H9 (cell line): ENCODE data around the gene SCGB3A2. TPM values are rescaled to one million over a fixed set of nuclear protein-coding genes. Genes with fewer than 3 reads are reported as not detected.

Experiments used
- DNase-seq: peaks from one replicate; pipeline ENCODE4 v3.0.0-alpha.2; 2017
- H2AFZ ChIP-seq: one replicate; pipeline ENCODE4 v1.6.1; 2013; ENCODE audit warnings: mild to moderate bottlenecking, low read length, control low read depth, moderate library complexity
- H2AK5ac ChIP-seq: 2 replicates; pipeline ENCODE4 v1.6.1; 2013; ENCODE audit warnings: low read length, control low read depth, mixed read lengths; ENCODE audit not compliant: insufficient read length
- H2BK120ac ChIP-seq: one replicate; pipeline ENCODE4 v1.6.1; 2013; ENCODE audit warnings: low read depth, mild to moderate bottlenecking, low read length, control low read depth, inconsistent platforms; ENCODE audit not compliant: poor library complexity, severe bottlenecking
- H2BK12ac ChIP-seq: 2 replicates; pipeline ENCODE4 v1.6.1; 2013; ENCODE audit warnings: low read length, control low read depth, mixed read lengths, low read depth; ENCODE audit not compliant: insufficient read length
- H2BK15ac ChIP-seq: 2 replicates; pipeline ENCODE4 v1.6.1; 2013; ENCODE audit warnings: low read depth, low read length, control low read depth
- H2BK20ac ChIP-seq: one replicate; pipeline ENCODE4 v1.6.1; 2013; ENCODE audit warnings: low read depth, mild to moderate bottlenecking, low read length, control low read depth, inconsistent platforms; ENCODE audit not compliant: poor library complexity, severe bottlenecking
- H2BK5ac ChIP-seq: 2 replicates; pipeline ENCODE4 v1.6.1; 2013; ENCODE audit warnings: low read length, control low read depth, mixed read lengths; ENCODE audit not compliant: insufficient read length
- H3K14ac ChIP-seq: 2 replicates; pipeline ENCODE4 v1.6.1; 2013; ENCODE audit warnings: low read length, control low read depth; ENCODE audit not compliant: insufficient read depth
- H3K18ac ChIP-seq: 2 replicates; pipeline ENCODE4 v1.6.1; 2013; ENCODE audit warnings: low read depth, mild to moderate bottlenecking, mixed read lengths, low read length, control low read depth; ENCODE audit not compliant: insufficient read length
- H3K23ac ChIP-seq: 2 replicates; pipeline ENCODE4 v1.6.1; 2013; ENCODE audit warnings: low read length, control low read depth, mixed read lengths, low read depth; ENCODE audit not compliant: insufficient read length
- H3K23me2 ChIP-seq: 2 replicates; pipeline ENCODE4 v1.6.1; 2013; ENCODE audit warnings: low read depth, mild to moderate bottlenecking, mixed read lengths, low read length, control low read depth; ENCODE audit not compliant: insufficient read length, poor library complexity, severe bottlenecking
- H3K27ac ChIP-seq: 2 replicates; pipeline ENCODE4 v1.5.1; 2013; ENCODE audit warnings: low read length, control low read depth, mixed read lengths, low read depth; ENCODE audit not compliant: insufficient read length
- H3K27me3 ChIP-seq: 2 replicates; pipeline ENCODE4 v1.6.1; 2013; ENCODE audit warnings: low read length, control low read depth, inconsistent platforms; ENCODE audit not compliant: insufficient read depth
- H3K4ac ChIP-seq: 2 replicates; pipeline ENCODE4 v1.6.1; 2013; ENCODE audit warnings: low read depth, mild to moderate bottlenecking, control low read depth, inconsistent platforms, low read length, moderate library complexity
- H3K4me1 ChIP-seq: 2 replicates; pipeline ENCODE4 v1.6.1; 2013; ENCODE audit warnings: low read length, control low read depth, inconsistent platforms; ENCODE audit not compliant: insufficient read depth
- H3K4me2 ChIP-seq: 2 replicates; pipeline ENCODE4 v1.6.1; 2013; ENCODE audit warnings: low read length, control low read depth, mixed read lengths; ENCODE audit not compliant: insufficient read length, insufficient read depth
- H3K56ac ChIP-seq: 2 replicates; pipeline ENCODE4 v1.6.1; 2013; ENCODE audit warnings: low read depth, mild to moderate bottlenecking, mixed read lengths, low read length, control low read depth; ENCODE audit not compliant: insufficient read length
- H3K79me1 ChIP-seq: 2 replicates; pipeline ENCODE4 v1.6.1; 2013; ENCODE audit warnings: low read depth, mild to moderate bottlenecking, moderate library complexity, low read length, control low read depth, inconsistent platforms; ENCODE audit not compliant: insufficient read depth, poor library complexity, severe bottlenecking
- H3K79me2 ChIP-seq: 2 replicates; pipeline ENCODE4 v1.6.1; 2013; ENCODE audit warnings: low read length, control low read depth, inconsistent platforms; ENCODE audit not compliant: insufficient read depth
- H3K9ac ChIP-seq: 2 replicates; pipeline ENCODE4 v1.6.1; 2013; ENCODE audit warnings: low read length, control low read depth, mixed read lengths; ENCODE audit not compliant: insufficient read length; ENCODE audit errors: extremely low read depth
- H3K9me3 ChIP-seq: one replicate; pipeline ENCODE4 v1.6.1; 2013; ENCODE audit warnings: low read depth, low read length, inconsistent platforms; ENCODE audit not compliant: control insufficient read depth
- H3T11ph ChIP-seq: one replicate; pipeline ENCODE4 v1.6.1; 2013; ENCODE audit warnings: mild to moderate bottlenecking, low read length, control low read depth, inconsistent platforms
- H4K20me1 ChIP-seq: one replicate; pipeline ENCODE4 v1.6.1; 2013; ENCODE audit not compliant: control insufficient read depth, insufficient read length, insufficient read depth
- H4K5ac ChIP-seq: 2 replicates; pipeline ENCODE4 v1.6.1; 2013; ENCODE audit warnings: low read depth, mild to moderate bottlenecking, mixed read lengths, low read length, control low read depth; ENCODE audit not compliant: insufficient read length
- H4K8ac ChIP-seq: replicated peaks from 2 replicates; pipeline ENCODE4 v1.6.1; 2013; ENCODE audit warnings: low read length, control low read depth, mixed read lengths, low read depth; ENCODE audit not compliant: insufficient read length
- H4K91ac ChIP-seq: 2 replicates; pipeline ENCODE4 v1.6.1; 2013; ENCODE audit warnings: low read depth, mild to moderate bottlenecking, moderate library complexity, mixed read lengths, low read length, control low read depth; ENCODE audit not compliant: insufficient read length
- H3K27ac Mint-ChIP-seq, 3 experiments: 2 replicates in 2 of 3; 3 replicates in 1 of 3; pipeline ENCODE4 v1.8.0; 2020 to 2021; ENCODE audit warnings: mixed read lengths in 3 of 3, mild to moderate bottlenecking in 1 of 3, moderate library complexity in 1 of 3
- H3K27me3 Mint-ChIP-seq: 2 replicates; pipeline ENCODE4 v1.8.0; 2021; ENCODE audit warnings: low read depth, mild to moderate bottlenecking, moderate library complexity, mixed read lengths
- H3K36me3 Mint-ChIP-seq, 3 experiments: 2 replicates in 2 of 3; 3 replicates in 1 of 3; pipeline ENCODE4 v1.8.0; 2020 to 2021; ENCODE audit warnings: low read depth in 3 of 3, mixed read lengths in 3 of 3; ENCODE audit not compliant: insufficient read depth in 1 of 3
- H3K4me1 Mint-ChIP-seq, 2 experiments: 2 replicates each; pipeline ENCODE4 v1.8.0; 2020; ENCODE audit warnings: mixed read lengths in 2 of 2
- H3K4me3 Mint-ChIP-seq, 2 experiments: 2 replicates in 1 of 2; 3 replicates in 1 of 2; pipeline ENCODE4 v1.8.0; 2020 to 2021; ENCODE audit warnings: mild to moderate bottlenecking in 2 of 2, mixed read lengths in 2 of 2, moderate library complexity in 1 of 2
- H3K9me3 Mint-ChIP-seq, 2 experiments: 2 replicates in 1 of 2; 3 replicates in 1 of 2; pipeline ENCODE4 v1.8.0; 2020; ENCODE audit warnings: mild to moderate bottlenecking in 2 of 2, mixed read lengths in 2 of 2, moderate library complexity in 1 of 2
- WGBS: extraction: QIAGEN DNeasy Blood & Tissue Kit; methylation state at CpG from one replicate; pipeline ENCODE4 v1.1.7; 2013; ENCODE audit warnings: missing lambda C conversion rate, low lambda C conversion rate, mixed read lengths; ENCODE audit not compliant: insufficient read length; ENCODE audit errors: extremely low coverage; 5-methylcytosine and 5-hydroxymethylcytosine counted together
- total RNA-seq: library from RNA; stranded (reverse); gene quantifications from 2 replicates; pipeline ENCODE4 v1.2.1, GENCODE V29; 2021
- TF ChIP-seq, protein P1 (sequence below): fragments of 200-600 bp; sonication (generic); conservative IDR thresholded peaks from 3 replicates; pipeline ENCODE4 v1.8.0; 2021; ENCODE audit warnings: antibody characterized with exemption, mild to moderate bottlenecking

Gene SCGB3A2
- total RNA-seq, 1 experiment from 2014 or later = 66.0 TPM

DNA sequence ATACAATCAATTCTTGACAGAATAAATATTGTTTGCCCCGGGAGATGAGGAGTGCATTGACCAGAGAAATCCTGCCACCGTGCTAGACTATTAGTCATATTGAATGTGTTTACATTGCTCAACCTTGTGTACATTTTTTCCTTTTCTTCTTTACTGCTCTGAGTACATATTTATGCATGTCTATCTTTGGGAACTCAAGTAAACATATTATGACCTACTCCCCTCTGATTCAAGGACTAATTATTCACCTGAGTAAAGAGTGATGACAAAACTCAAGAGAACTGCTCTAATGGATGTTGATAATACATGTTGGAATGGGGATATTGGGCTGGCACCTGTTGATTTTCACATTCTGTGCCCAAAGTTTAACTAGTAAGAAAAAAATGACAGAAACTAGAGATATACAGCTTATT lies 43.1 kb upstream of the SCGB3A2 start:
- no peaks in the 10 kb centered on the region for H3K36me3 Mint-ChIP-seq
- Histone ChIP-seq H3T11ph (no peak overlapping the region), H2AK5ac (no peak overlapping the region), H3K27me3 (no peaks in the 10 kb centered on the region), H2BK20ac (no peak overlapping the region), H4K5ac (no peak overlapping the region), H4K20me1 (no peaks in the 10 kb centered on the region), H3K9ac (no peak overlapping the region), H3K23me2 (no peaks in the 10 kb centered on the region), H2BK5ac (no peak overlapping the region), H3K27ac (no peak overlapping the region), H3K79me2 (no peaks in the 10 kb centered on the region), H3K9me3 (no peaks in the 10 kb centered on the region), H3K4ac (no peak overlapping the region), H2BK15ac (no peak overlapping the region), H4K91ac (no peak overlapping the region), H3K56ac (no peak overlapping the region), H2AFZ (no peak overlapping the region), H3K23ac (no peak overlapping the region), H2BK12ac (no peak overlapping the region), H3K79me1 (no peaks in the 10 kb centered on the region), H3K18ac (no peak overlapping the region), H3K4me2 (no peak overlapping the region), H3K4me1 (no peaks in the 10 kb centered on the region), H2BK120ac (no peak overlapping the region), H4K8ac (no peak overlapping the region), H3K14ac (no peak overlapping the region)
- TF ChIP-seq, protein P1, sequence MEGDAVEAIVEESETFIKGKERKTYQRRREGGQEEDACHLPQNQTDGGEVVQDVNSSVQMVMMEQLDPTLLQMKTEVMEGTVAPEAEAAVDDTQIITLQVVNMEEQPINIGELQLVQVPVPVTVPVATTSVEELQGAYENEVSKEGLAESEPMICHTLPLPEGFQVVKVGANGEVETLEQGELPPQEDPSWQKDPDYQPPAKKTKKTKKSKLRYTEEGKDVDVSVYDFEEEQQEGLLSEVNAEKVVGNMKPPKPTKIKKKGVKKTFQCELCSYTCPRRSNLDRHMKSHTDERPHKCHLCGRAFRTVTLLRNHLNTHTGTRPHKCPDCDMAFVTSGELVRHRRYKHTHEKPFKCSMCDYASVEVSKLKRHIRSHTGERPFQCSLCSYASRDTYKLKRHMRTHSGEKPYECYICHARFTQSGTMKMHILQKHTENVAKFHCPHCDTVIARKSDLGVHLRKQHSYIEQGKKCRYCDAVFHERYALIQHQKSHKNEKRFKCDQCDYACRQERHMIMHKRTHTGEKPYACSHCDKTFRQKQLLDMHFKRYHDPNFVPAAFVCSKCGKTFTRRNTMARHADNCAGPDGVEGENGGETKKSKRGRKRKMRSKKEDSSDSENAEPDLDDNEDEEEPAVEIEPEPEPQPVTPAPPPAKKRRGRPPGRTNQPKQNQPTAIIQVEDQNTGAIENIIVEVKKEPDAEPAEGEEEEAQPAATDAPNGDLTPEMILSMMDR = no peak
- no peak for DNase-seq
- H3K4me1 Mint-ChIP-seq = no peaks in the 10 kb centered on the region
- no peak overlapping the region for H3K27ac Mint-ChIP-seq
- no peak overlapping the region for H3K4me3 Mint-ChIP-seq
- H3K9me3 Mint-ChIP-seq = no peaks in the 10 kb centered on the region
- no CpG with 5 or more reads among the region's 2 CpGs for WGBS
- H3K27me3 Mint-ChIP-seq = no peaks in the 10 kb centered on the region
